Nephron progenitor cell (in vitro differentiated cells): ENCODE results near the gene KLHDC3.

ENCODE experiments used
- DNase-seq: peaks from one replicate; pipeline ENCODE4 v3.0.0; 2021
- H3K27ac Mint-ChIP-seq: 2 replicates; pipeline ENCODE4 v1.8.0; 2021; ENCODE audit warnings: mild to moderate bottlenecking, moderate library complexity, mixed read lengths
- H3K27me3 Mint-ChIP-seq: 2 replicates; pipeline ENCODE4 v1.8.0; 2021; ENCODE audit warnings: mild to moderate bottlenecking, low read depth, mixed read lengths; ENCODE audit not compliant: poor library complexity
- H3K36me3 Mint-ChIP-seq: 2 replicates; pipeline ENCODE4 v1.8.0; 2021; ENCODE audit warnings: low read depth, mixed read lengths
- H3K4me1 Mint-ChIP-seq: 2 replicates; pipeline ENCODE4 v1.8.0; 2021; ENCODE audit warnings: mixed read lengths
- H3K4me3 Mint-ChIP-seq: 2 replicates; pipeline ENCODE4 v1.8.0; 2021; ENCODE audit warnings: mild to moderate bottlenecking, moderate library complexity, mixed read lengths
- H3K9me3 Mint-ChIP-seq: 2 replicates; pipeline ENCODE4 v1.8.0; 2021; ENCODE audit warnings: mild to moderate bottlenecking, moderate library complexity, mixed read lengths
- CTCF ChIP-seq: fragments of 200-600 bp; sonication (generic); IDR thresholded peaks from 2 replicates; pipeline ENCODE4 v1.5.0; 2021; ENCODE audit warnings: antibody characterized with exemption

Gene KLHDC3

GRCh38 chr6:43016176-43016942, 2.3 kb downstream of the KLHDC3 start:
- DNase-seq, result no peak
- H3K36me3 Mint-ChIP-seq, result peaks cover 23% of the 10 kb centered on the region
- peaks cover 56% of the 10 kb centered on the region for H3K4me1 Mint-ChIP-seq

GRCh38 chr6:43016943-43017334, 2.9 kb downstream of the KLHDC3 start:
- no peak overlapping the region for H3K4me3 Mint-ChIP-seq
- peaks cover 56% of the 10 kb centered on the region for H3K4me1 Mint-ChIP-seq
- TF ChIP-seq CTCF, result no peak
- no peak overlapping the region for H3K27ac Mint-ChIP-seq
- H3K36me3 Mint-ChIP-seq, result peaks cover 23% of the 10 kb centered on the region
- no peak for DNase-seq
- peaks cover 4% of the 10 kb centered on the region for H3K27me3 Mint-ChIP-seq
- H3K9me3 Mint-ChIP-seq, result no peaks in the 10 kb centered on the region

More at GRCh38 chr6:43016176-43016942, 2.3 kb downstream of the KLHDC3 start:
- H3K9me3 Mint-ChIP-seq, result no peaks in the 10 kb centered on the region
- H3K4me3 Mint-ChIP-seq, result peak overlapping the region; percentile 63
- peak overlapping the region; percentile 16 for H3K27ac Mint-ChIP-seq
- H3K27me3 Mint-ChIP-seq, result peaks cover 4% of the 10 kb centered on the region
- no peak for TF ChIP-seq CTCF

- H3K9me3 Mint-ChIP-seq, result no peaks in the 10 kb centered on the region
- H3K4me1 Mint-ChIP-seq, result peaks cover 42% of the 10 kb centered on the region
- DNase-seq, result no peak
- no peak for TF ChIP-seq CTCF
- peaks cover 30% of the 10 kb centered on the region for H3K36me3 Mint-ChIP-seq
- H3K27me3 Mint-ChIP-seq, result peaks cover 6% of the 10 kb centered on the region
- H3K4me3 Mint-ChIP-seq, result no peak overlapping the region
- no peak overlapping the region for H3K27ac Mint-ChIP-seq
Observed at GRCh38 chr6:43019152-43019551, 5.1 kb downstream of the KLHDC3 start.

GRCh38 chr6:43020052-43020705, 6.1 kb downstream of the KLHDC3 start:
- peaks cover 36% of the 10 kb centered on the region for H3K4me1 Mint-ChIP-seq

GRCh38 chr6:43020847-43021246, 6.8 kb downstream of the KLHDC3 start:
- Mint-ChIP-seq H3K9me3 (no peaks in the 10 kb centered on the region), H3K27me3 (peaks cover 6% of the 10 kb centered on the region), H3K4me3 (peak overlapping the region; percentile 96), H3K36me3 (peaks cover 43% of the 10 kb centered on the region), H3K4me1 (peaks cover 33% of the 10 kb centered on the region), H3K27ac (peak overlapping the region; percentile 82)
- TF ChIP-seq CTCF, result no peak
- peak; percentile 16 for DNase-seq

More at GRCh38 chr6:43020052-43020705, 6.1 kb downstream of the KLHDC3 start:
- no peak for TF ChIP-seq CTCF
- H3K9me3 Mint-ChIP-seq, result no peaks in the 10 kb centered on the region
- DNase-seq, result no peak
- H3K27me3 Mint-ChIP-seq, result peaks cover 6% of the 10 kb centered on the region
- peak overlapping the region; percentile 65 for H3K4me3 Mint-ChIP-seq
- H3K27ac Mint-ChIP-seq, result peak overlapping the region; percentile 82
- peaks cover 40% of the 10 kb centered on the region for H3K36me3 Mint-ChIP-seq
